Mammary epithelial cell (primary cell): ENCODE measurements around the gene LMO7.

Experiments
- EZH2 ChIP-seq: IDR thresholded peaks from 2 replicates; pipeline ENCODE4 v1.6.1; 2012; ENCODE audit warnings: low read length, inconsistent platforms, borderline replicate concordance
- TF ChIP-seq, protein P1 (sequence below), 2 donors: IDR thresholded peaks in 1 of 2; conservative IDR thresholded peaks in 1 of 2; 2 replicates each; pipeline ENCODE4 v1.5.1; 2011 to 2012; ENCODE audit warnings: inconsistent platforms in 2 of 2, low read length in 2 of 2, mild to moderate bottlenecking in 2 of 2, control low read depth in 1 of 2, low read depth in 1 of 2; ENCODE audit not compliant: insufficient read depth in 1 of 2; ENCODE audit errors: extremely low read depth in 1 of 2

DNA sequence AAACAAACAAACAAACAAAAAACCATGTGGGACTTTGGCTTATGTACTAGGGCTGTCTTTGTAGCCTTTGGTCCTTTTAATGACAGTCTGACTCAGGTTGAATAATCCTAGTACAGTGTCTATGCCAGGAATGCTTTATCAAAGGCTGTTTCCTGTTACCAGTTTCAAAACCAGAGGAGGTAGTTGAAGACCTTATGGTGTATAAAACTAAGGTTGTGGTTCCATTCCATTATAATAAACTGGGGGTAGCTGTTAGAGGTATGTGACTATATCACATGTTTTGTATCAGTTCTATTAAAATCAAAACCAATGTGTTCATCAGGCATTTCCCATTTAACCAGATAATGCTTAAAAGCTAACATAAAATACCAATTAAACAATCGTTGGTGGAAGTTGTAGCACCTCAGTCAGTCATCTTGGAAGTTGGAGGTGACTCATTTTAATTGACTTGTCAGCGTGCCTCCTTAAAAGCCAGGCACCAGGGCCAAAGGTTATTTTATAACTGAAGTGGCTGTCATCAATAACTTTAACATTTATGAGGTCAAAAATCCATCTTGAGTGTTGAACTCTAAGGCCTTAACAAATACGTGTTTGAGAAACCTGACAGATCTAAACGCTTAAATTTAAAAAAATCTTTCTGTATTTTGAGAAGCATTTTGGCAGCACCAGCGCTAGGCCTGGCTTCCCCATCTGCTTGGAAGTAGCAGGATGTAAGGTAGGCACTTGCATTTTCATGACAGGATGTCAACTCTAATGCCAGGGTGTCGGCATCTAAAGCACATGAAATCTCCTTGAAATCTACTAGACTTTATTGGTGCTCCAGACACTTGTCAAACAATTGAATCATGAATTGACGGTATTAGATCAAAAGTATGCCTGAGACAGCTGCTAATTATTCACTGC, 162.5 kb downstream of the LMO7 start:
- TF ChIP-seq, protein P1, sequence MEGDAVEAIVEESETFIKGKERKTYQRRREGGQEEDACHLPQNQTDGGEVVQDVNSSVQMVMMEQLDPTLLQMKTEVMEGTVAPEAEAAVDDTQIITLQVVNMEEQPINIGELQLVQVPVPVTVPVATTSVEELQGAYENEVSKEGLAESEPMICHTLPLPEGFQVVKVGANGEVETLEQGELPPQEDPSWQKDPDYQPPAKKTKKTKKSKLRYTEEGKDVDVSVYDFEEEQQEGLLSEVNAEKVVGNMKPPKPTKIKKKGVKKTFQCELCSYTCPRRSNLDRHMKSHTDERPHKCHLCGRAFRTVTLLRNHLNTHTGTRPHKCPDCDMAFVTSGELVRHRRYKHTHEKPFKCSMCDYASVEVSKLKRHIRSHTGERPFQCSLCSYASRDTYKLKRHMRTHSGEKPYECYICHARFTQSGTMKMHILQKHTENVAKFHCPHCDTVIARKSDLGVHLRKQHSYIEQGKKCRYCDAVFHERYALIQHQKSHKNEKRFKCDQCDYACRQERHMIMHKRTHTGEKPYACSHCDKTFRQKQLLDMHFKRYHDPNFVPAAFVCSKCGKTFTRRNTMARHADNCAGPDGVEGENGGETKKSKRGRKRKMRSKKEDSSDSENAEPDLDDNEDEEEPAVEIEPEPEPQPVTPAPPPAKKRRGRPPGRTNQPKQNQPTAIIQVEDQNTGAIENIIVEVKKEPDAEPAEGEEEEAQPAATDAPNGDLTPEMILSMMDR (conservative IDR thresholded peaks at IDR 0.05 in 1 of 2, IDR thresholded peaks at IDR 0.05 in 1 of 2; ENCODE audit: extremely low read depth in 1 of 2, insufficient read depth in 1 of 2, low read depth in 1 of 2, low read length in 2 of 2), result no peak
- no peak for TF ChIP-seq EZH2
